ENCODE data around the gene KLF6.

Gene KLF6

GRCh38 chr10:3808689-3809199, 23.7 kb upstream of the KLF6 start:
- no peak for DNase-seq

- no peak for DNase-seq
Observed at GRCh38 chr10:3807928-3808496, 23.0 kb upstream of the KLF6 start.

GRCh38 chr10:3807211-3807927, 22.4 kb upstream of the KLF6 start:
- no peak for DNase-seq

- no peak for DNase-seq
Observed at GRCh38 chr10:3806603-3807002, 21.6 kb upstream of the KLF6 start.

GRCh38 chr10:3805791-3806461, 20.9 kb upstream of the KLF6 start:
- peak; percentile 7 for DNase-seq

GRCh38 chr10:3805201-3805790, 20.3 kb upstream of the KLF6 start:
- no peak for DNase-seq

- no peak for DNase-seq
Observed at GRCh38 chr10:3803927-3804741, 19.1 kb upstream of the KLF6 start.

- no peak for DNase-seq
Observed at GRCh38 chr10:3803295-3803926, 18.4 kb upstream of the KLF6 start.

GRCh38 chr10:3802526-3803265, 17.7 kb upstream of the KLF6 start:
- DNase-seq, result no peak

- no peak for DNase-seq
Observed at GRCh38 chr10:3801558-3802192, 16.7 kb upstream of the KLF6 start.

- DNase-seq, result no peak
Observed at GRCh38 chr10:3800586-3800985, 15.6 kb upstream of the KLF6 start.

GRCh38 chr10:3797750-3798149, 12.7 kb upstream of the KLF6 start:
- DNase-seq, result no peak

GRCh38 chr10:3793553-3793952, 8.5 kb upstream of the KLF6 start:
- no peak for DNase-seq

GRCh38 chr10:3792710-3793219, 7.8 kb upstream of the KLF6 start:
- no peak for DNase-seq

- DNase-seq, result no peak
Observed at GRCh38 chr10:3791974-3792633, 7.1 kb upstream of the KLF6 start.

GRCh38 chr10:3790858-3791257, 5.8 kb upstream of the KLF6 start:
- no peak for DNase-seq

- no peak for DNase-seq
Observed at GRCh38 chr10:3790272-3790671, 5.3 kb upstream of the KLF6 start.

GRCh38 chr10:3789621-3790020, 4.6 kb upstream of the KLF6 start:
- DNase-seq, result no peak

- DNase-seq, result no peak
Observed at GRCh38 chr10:3787816-3788215, 2.8 kb upstream of the KLF6 start.

GRCh38 chr10:3787016-3787400, 2.0 kb upstream of the KLF6 start:
- no peak for DNase-seq

All from NCI-H2171 treated with DMSO at 0.1 percent for 48 hours (cell line).